Natural killer cell (primary cell): ENCODE data around the gene DUSP12. TPM values are rescaled to one million over a fixed set of nuclear protein-coding genes. Genes with fewer than 3 reads are reported as not detected.

Experiments used
- ATAC-seq, 3 donors: fragments of 150-1000 bp in 2 of 3; fragments of 200-7000 bp in 1 of 3; cut with Tn5 transposase; 1 replicate in 1 of 3; 2 replicates in 2 of 3; pipeline ENCODE4 v1.10.0; 2021; ENCODE audit warnings: mild to moderate bottlenecking in 2 of 3, moderate library complexity in 2 of 3
- DNase-seq, 2 donors: peaks; one replicate each; pipeline versions ENCODE4 v3.0.0 to v3.0.0-alpha.2; 2013 to 2021; ENCODE audit warnings: mixed read lengths in 1 of 2
- H3K27ac ChIP-seq: one replicate; pipeline ENCODE4 v1.5.1; 2013; ENCODE audit warnings: mild to moderate bottlenecking, low read length
- H3K27me3 ChIP-seq: one replicate; pipeline ENCODE4 v1.6.1; 2013; ENCODE audit warnings: low read length; ENCODE audit not compliant: control insufficient read depth, insufficient read depth
- H3K36me3 ChIP-seq: one replicate; pipeline ENCODE4 v1.6.1; 2013; ENCODE audit warnings: low read length; ENCODE audit not compliant: control insufficient read depth, insufficient read depth
- H3K4me1 ChIP-seq: one replicate; pipeline ENCODE4 v1.6.1; 2013; ENCODE audit warnings: low read length; ENCODE audit not compliant: control insufficient read depth, insufficient read depth
- H3K4me3 ChIP-seq: one replicate; pipeline ENCODE4 v1.5.1; 2013; ENCODE audit warnings: low read length
- H3K9me3 ChIP-seq: one replicate; pipeline ENCODE4 v1.6.1; 2013; ENCODE audit warnings: low read length; ENCODE audit not compliant: control insufficient read depth, insufficient read depth
- H3K27ac Mint-ChIP-seq, 2 donors: one replicate each; pipeline ENCODE4 v1.8.0; 2022; ENCODE audit warnings: mild to moderate bottlenecking in 2 of 2, mixed read lengths in 2 of 2, moderate library complexity in 1 of 2
- H3K27me3 Mint-ChIP-seq, 2 donors: one replicate each; pipeline ENCODE4 v1.8.0; 2022; ENCODE audit warnings: low read depth in 2 of 2, mixed read lengths in 2 of 2
- H3K36me3 Mint-ChIP-seq: one replicate; pipeline ENCODE4 v1.8.0; 2022; ENCODE audit warnings: mixed read lengths
- H3K4me1 Mint-ChIP-seq, 2 donors: one replicate each; pipeline ENCODE4 v1.8.0; 2022; ENCODE audit warnings: mixed read lengths in 2 of 2
- H3K4me3 Mint-ChIP-seq: one replicate; pipeline ENCODE4 v1.8.0; 2022; ENCODE audit warnings: mild to moderate bottlenecking, moderate library complexity, mixed read lengths
- H3K9me3 Mint-ChIP-seq, 2 donors: one replicate each; pipeline ENCODE4 v1.8.0; 2022; ENCODE audit warnings: mixed read lengths in 2 of 2
- WGBS: methylation state at CpG from one replicate; pipeline ENCODE4 v1.1.7; 2013; ENCODE audit warnings: missing lambda C conversion rate; ENCODE audit not compliant: insufficient coverage; 5-methylcytosine and 5-hydroxymethylcytosine counted together
- intact Hi-C: fragments of 100-400 bp; cut with micrococcal nuclease; formaldehyde crosslinking; loops from one replicate; pipeline ENCODE4 v1.14.2; 2022
- total RNA-seq, 4 donors: library from RNA; stranded (reverse); fragments of 120-200 nt in 1 of 4; gene quantifications; one replicate each; pipeline versions ENCODE4 v1.2.3 to v1.2.4, GENCODE V29; 2013 to 2022
- TF ChIP-seq, protein P1 (sequence below): fragments of 200-600 bp; IDR thresholded peaks from one replicate; pipeline ENCODE4 v1.8.0; 2022; ENCODE audit warnings: antibody characterized with exemption

DUSP12 gene
- total RNA-seq, 3 donors from 2014 or later (not counting 1 experiment from before 2014, with no cell fraction given) = 26.9 to 31.7 (median 28.5) TPM

GRCh38 chr1:161773791-161774190, 24.2 kb downstream of the DUSP12 start:
- Histone ChIP-seq H3K4me3 (no peak overlapping the region), H3K27me3 (no peaks in the 10 kb centered on the region), H3K27ac (no peak overlapping the region), H3K9me3 (no peaks in the 10 kb centered on the region), H3K36me3 (peaks cover 2% of the 10 kb centered on the region), H3K4me1 (no peaks in the 10 kb centered on the region)
- Mint-ChIP-seq H3K27me3 (no peaks in the 10 kb centered on the region), H3K4me3 (no peak overlapping the region), H3K36me3 (no peaks in the 10 kb centered on the region), H3K9me3 (no peaks in the 10 kb centered on the region), H3K4me1 (peaks cover 5 to 13% of the 10 kb centered on the region in 2 donors), H3K27ac (no peak overlapping the region)
- TF ChIP-seq, protein P1, sequence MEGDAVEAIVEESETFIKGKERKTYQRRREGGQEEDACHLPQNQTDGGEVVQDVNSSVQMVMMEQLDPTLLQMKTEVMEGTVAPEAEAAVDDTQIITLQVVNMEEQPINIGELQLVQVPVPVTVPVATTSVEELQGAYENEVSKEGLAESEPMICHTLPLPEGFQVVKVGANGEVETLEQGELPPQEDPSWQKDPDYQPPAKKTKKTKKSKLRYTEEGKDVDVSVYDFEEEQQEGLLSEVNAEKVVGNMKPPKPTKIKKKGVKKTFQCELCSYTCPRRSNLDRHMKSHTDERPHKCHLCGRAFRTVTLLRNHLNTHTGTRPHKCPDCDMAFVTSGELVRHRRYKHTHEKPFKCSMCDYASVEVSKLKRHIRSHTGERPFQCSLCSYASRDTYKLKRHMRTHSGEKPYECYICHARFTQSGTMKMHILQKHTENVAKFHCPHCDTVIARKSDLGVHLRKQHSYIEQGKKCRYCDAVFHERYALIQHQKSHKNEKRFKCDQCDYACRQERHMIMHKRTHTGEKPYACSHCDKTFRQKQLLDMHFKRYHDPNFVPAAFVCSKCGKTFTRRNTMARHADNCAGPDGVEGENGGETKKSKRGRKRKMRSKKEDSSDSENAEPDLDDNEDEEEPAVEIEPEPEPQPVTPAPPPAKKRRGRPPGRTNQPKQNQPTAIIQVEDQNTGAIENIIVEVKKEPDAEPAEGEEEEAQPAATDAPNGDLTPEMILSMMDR = no peak
- DNase-seq (no peak), ATAC-seq (no peak)
- intact Hi-C loops = no loop called here
- 38% methylated on average over 3 of the region's 4 CpGs for WGBS

DNA sequence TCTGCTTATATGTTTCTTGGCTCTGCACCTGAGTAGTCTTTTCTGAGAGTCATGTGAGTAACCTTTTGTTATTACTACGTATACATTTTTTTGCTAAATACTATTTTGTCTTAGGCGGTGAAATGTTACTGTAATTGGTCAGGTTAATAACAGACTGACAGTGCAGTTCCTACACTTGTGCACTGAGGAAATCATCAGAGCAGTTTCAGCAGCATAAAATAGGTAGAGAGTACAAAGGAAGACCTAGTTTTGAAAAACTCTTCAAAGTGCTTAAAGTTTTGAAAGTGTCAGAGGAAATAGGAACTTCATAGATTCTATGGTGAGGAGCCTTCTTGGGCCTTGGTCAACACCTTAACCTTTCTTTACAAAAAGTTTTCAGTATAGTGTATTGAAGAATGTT, 27.7 kb downstream of the DUSP12 start:
- Mint-ChIP-seq H3K36me3 (peaks cover 8% of the 10 kb centered on the region), H3K4me1 (peaks cover 0 to 6% of the 10 kb centered on the region in 2 donors), H3K27me3 (no peaks in the 10 kb centered on the region), H3K9me3 (no peaks in the 10 kb centered on the region), H3K4me3 (no peak overlapping the region), H3K27ac (no peak overlapping the region)
- Histone ChIP-seq H3K36me3 (peaks cover 9% of the 10 kb centered on the region), H3K4me1 (no peaks in the 10 kb centered on the region), H3K27me3 (no peaks in the 10 kb centered on the region), H3K27ac (no peak overlapping the region), H3K9me3 (no peaks in the 10 kb centered on the region), H3K4me3 (no peak overlapping the region)
- no peak for ATAC-seq
- TF ChIP-seq, protein P1 = no peak
- 78% methylated on average over 2 of the region's 2 CpGs for WGBS
- no peak for DNase-seq
- intact Hi-C loops = no loop called here

DNA sequence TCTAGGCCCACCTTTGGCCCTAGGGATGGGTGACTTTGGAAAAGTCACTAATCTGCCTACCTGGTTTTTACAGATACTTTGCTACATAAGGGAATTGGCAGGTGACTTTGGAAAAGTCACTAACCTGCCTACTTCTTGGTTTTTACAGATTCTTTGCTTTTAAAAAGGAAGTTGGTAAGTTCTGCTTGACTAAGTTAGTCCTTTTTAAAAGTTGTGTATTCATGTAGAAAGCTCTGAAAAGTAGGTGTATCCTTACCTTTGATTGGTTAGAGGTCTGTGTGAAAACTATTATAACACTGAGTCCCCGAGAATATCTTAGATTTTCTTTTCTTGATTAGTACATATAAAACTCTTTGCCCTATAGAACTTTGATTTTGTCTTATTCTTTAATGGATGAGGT, 28.9 kb downstream of the DUSP12 start:
- no peaks in the 10 kb centered on the region for H3K4me1 ChIP-seq
- H3K9me3 ChIP-seq = no peaks in the 10 kb centered on the region
- TF ChIP-seq, protein P1 = no peak
- H3K36me3 ChIP-seq = peaks cover 13% of the 10 kb centered on the region
- Mint-ChIP-seq H3K9me3 (no peaks in the 10 kb centered on the region), H3K4me1 (peaks cover 0 to 6% of the 10 kb centered on the region in 2 donors), H3K27ac (no peak overlapping the region), H3K36me3 (peaks cover 8% of the 10 kb centered on the region), H3K27me3 (no peaks in the 10 kb centered on the region), H3K4me3 (no peak overlapping the region)
- H3K27ac ChIP-seq = no peak overlapping the region
- no CpG with 5 or more reads among the region's 1 CpG for WGBS
- no peak for ATAC-seq
- no peaks in the 10 kb centered on the region for H3K27me3 ChIP-seq
- intact Hi-C loops = no loop called here
- no peak for DNase-seq
- no peak overlapping the region for H3K4me3 ChIP-seq

DNA sequence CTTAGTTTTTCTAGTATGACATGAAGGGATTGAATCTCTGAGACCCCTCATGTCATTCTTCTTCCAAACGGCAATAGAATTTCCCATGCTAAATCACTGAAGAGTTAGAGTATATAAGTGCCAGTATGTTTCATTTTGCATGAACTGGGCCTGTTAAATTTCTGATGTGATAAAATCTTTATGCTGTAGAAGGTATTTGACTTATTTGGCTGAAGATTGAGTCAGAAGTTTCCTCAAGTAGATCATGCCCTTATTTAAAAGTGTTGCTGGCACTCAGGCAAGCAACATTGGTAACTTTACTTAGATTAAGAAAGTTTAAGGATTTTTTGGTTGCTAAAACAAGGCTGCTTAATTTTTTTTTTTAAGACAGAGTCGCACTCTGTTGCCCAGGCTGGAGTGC, 29.8 kb downstream of the DUSP12 start:
- Histone ChIP-seq H3K4me3 (no peak overlapping the region), H3K9me3 (no peaks in the 10 kb centered on the region), H3K36me3 (peaks cover 22% of the 10 kb centered on the region), H3K27me3 (no peaks in the 10 kb centered on the region), H3K4me1 (no peaks in the 10 kb centered on the region), H3K27ac (no peak overlapping the region)
- TF ChIP-seq, protein P1 = no peak
- no peaks in the 10 kb centered on the region for H3K27me3 Mint-ChIP-seq
- no peak for ATAC-seq
- peaks cover 16% of the 10 kb centered on the region for H3K36me3 Mint-ChIP-seq
- no peak for DNase-seq
- no peak overlapping the region for H3K4me3 Mint-ChIP-seq
- intact Hi-C loops = no loop called here
- peaks cover 0 to 6% of the 10 kb centered on the region in 2 donors for H3K4me1 Mint-ChIP-seq
- H3K9me3 Mint-ChIP-seq = no peaks in the 10 kb centered on the region
- WGBS = 93% methylated on average over 2 of the region's 2 CpGs
- H3K27ac Mint-ChIP-seq = no peak overlapping the region
